Hepatocyte (in vitro differentiated cells): ENCODE measurements around the gene F13A1. TPM values are rescaled to one million over a fixed set of nuclear protein-coding genes. Genes with fewer than 3 reads are reported as not detected.

ENCODE experiments used
- DNase-seq: peaks from one replicate; pipeline ENCODE4 v3.0.0-alpha.2; 2016; ENCODE audit warnings: low spot score
- H2AFZ ChIP-seq: fragments of 200-600 bp; sonication (generic); 2 replicates; pipeline ENCODE4 v1.6.0; 2016; ENCODE audit warnings: antibody characterized with exemption, mild to moderate bottlenecking
- H3K27ac ChIP-seq: fragments of 200-600 bp; sonication (generic); 2 replicates; pipeline ENCODE4 v1.5.1; 2016; ENCODE audit warnings: mild to moderate bottlenecking
- H3K27me3 ChIP-seq: fragments of 200-600 bp; sonication (generic); 2 replicates; pipeline ENCODE4 v1.6.1; 2016
- H3K36me3 ChIP-seq: fragments of 200-600 bp; sonication (generic); replicated peaks from 2 replicates; pipeline ENCODE4 v1.5.1; 2016; ENCODE audit warnings: low read depth; ENCODE audit not compliant: insufficient read depth
- H3K4me1 ChIP-seq: fragments of 200-600 bp; sonication (generic); 2 replicates; pipeline ENCODE4 v1.5.1; 2016; ENCODE audit warnings: mild to moderate bottlenecking, moderate library complexity; ENCODE audit not compliant: insufficient read depth
- H3K4me2 ChIP-seq: fragments of 200-600 bp; sonication (generic); 2 replicates; pipeline ENCODE4 v1.6.0; 2016
- H3K4me3 ChIP-seq: fragments of 200-600 bp; sonication (generic); 2 replicates; pipeline ENCODE4 v1.5.1; 2016; ENCODE audit warnings: mild to moderate bottlenecking
- H3K79me2 ChIP-seq: fragments of 200-600 bp; sonication (generic); 2 replicates; pipeline ENCODE4 v1.6.0; 2017; ENCODE audit warnings: mild to moderate bottlenecking
- H3K9me2 ChIP-seq: fragments of 200-600 bp; sonication (generic); replicated peaks from 2 replicates; pipeline ENCODE4 v1.6.0; 2017; ENCODE audit warnings: mild to moderate bottlenecking; ENCODE audit not compliant: insufficient read depth
- H3K9me3 ChIP-seq: fragments of 200-600 bp; sonication (generic); 2 replicates; pipeline ENCODE4 v1.5.1; 2016; ENCODE audit warnings: low read depth, mild to moderate bottlenecking
- H4K20me1 ChIP-seq: fragments of 200-600 bp; sonication (generic); 2 replicates; pipeline ENCODE4 v1.6.0; 2016; ENCODE audit warnings: mild to moderate bottlenecking; ENCODE audit not compliant: insufficient read depth, poor library complexity, severe bottlenecking
- EZH2 ChIP-seq: fragments of 200-600 bp; sonication (generic); IDR thresholded peaks from 2 replicates; pipeline ENCODE4 v1.6.1; 2016; ENCODE audit warnings: antibody characterized with exemption, mild to moderate bottlenecking, borderline replicate concordance
- EZH2phosphoT487 ChIP-seq: fragments of 200-600 bp; sonication (generic); IDR thresholded peaks from one replicate; pipeline ENCODE4 v1.6.1; 2018; ENCODE audit warnings: antibody characterized with exemption, mild to moderate bottlenecking, low read depth, moderate library complexity; ENCODE audit not compliant: unreplicated experiment, severe bottlenecking
- WGBS: methylation state at CpG from one replicate; pipeline ENCODE4 v1.1.6; 2016; ENCODE audit warnings: low lambda C conversion rate; ENCODE audit errors: missing lambda C conversion rate; 5-methylcytosine and 5-hydroxymethylcytosine counted together
- polyA plus RNA-seq: library from polyadenylated mRNA; unstranded; fragments of >200 nt; fragmentation: Nextera tagmentation; extraction: Ambion mirVana; gene quantifications from 2 replicates; pipeline ENCODE4 v1.2.1, GENCODE V29; 2016
- total RNA-seq: library from RNA; depleted of rRNA; stranded (reverse); fragments of >200 nt; gene quantifications from 2 replicates; pipeline ENCODE4 v1.2.3, GENCODE V29; 2014
- TF ChIP-seq, protein P1 (sequence below): fragments of 200-600 bp; sonication (generic); IDR thresholded peaks from 2 replicates; pipeline ENCODE4 v1.5.1; 2016; ENCODE audit warnings: antibody characterized with exemption, mild to moderate bottlenecking; ENCODE audit not compliant: poor library complexity

F13A1 gene
- total and polyA plus RNA-seq, 2 experiments from 2014 or later = 3.7 to 8.5 TPM

DNA sequence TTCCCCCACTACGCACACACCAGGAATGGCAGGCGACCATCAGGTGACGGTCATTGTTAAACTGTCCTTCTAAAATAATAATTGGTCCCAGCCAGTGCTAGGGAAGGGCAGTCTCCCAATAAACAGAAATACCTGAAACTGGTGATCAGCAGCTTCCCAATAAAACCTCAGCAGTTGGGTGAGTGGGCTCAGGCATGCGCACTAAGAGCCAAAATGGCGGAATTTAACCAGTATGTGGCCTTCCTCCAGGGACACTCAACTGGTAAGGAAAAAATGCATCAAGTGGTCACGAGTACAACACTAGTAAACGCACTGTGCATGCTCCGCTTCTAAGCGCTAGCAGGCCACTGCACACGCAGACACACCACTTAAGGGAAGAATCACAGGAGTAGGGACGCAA is 34.8 kb downstream of the F13A1 start:
- 97% methylated on average over 11 of the region's 11 CpGs for WGBS
- no peak overlapping the region for H3K4me2 ChIP-seq

DNA sequence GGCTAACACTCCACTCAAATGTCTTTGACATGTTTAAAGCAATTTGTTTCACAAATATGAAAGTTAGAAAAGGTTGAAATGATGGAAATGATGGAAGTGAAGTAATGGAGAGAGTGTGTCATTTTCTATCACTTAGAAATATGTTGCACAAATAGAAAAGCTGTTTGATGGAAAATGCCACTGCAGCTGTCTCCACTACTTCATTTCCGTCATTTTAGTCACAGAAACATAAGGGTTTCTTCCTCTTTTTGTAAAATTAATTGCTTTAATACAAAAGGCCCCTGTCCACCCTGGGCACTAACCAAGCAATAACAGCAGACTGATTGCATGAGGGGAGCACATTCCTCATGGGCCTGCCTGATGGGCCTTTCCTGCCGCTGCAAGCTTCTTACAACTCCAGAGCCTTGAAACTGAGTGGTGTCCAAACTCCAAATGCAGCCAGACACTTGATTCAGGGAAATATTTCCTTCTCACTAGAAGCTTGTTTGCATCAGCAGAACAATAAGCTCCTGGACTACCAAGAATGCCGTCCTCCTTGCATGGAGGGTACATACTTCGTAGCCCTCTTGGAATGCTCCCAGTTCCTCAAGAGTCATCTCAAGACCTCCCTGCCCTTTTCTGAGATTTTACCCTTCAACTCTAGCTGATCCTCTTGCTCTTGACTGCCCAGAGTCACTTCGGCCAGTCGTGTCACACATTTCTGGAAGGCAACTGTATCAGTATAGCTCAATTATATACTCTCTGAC is 36.1 kb downstream of the F13A1 start:
- DNase-seq = no peak
- H3K4me2 ChIP-seq = no peak overlapping the region

More for the DNA sequence above, 34.8 kb downstream of the F13A1 start:
- Histone ChIP-seq H3K9me3 (no peaks in the 10 kb centered on the region), H3K36me3 (no peaks in the 10 kb centered on the region), H3K4me3 (no peak overlapping the region), H3K27me3 (no peaks in the 10 kb centered on the region), H4K20me1 (no peaks in the 10 kb centered on the region), H3K4me1 (no peaks in the 10 kb centered on the region), H3K27ac (no peak overlapping the region), H3K79me2 (no peaks in the 10 kb centered on the region), H3K9me2 (no peaks in the 10 kb centered on the region), H2AFZ (no peak overlapping the region)
- TF ChIP-seq, protein P1, sequence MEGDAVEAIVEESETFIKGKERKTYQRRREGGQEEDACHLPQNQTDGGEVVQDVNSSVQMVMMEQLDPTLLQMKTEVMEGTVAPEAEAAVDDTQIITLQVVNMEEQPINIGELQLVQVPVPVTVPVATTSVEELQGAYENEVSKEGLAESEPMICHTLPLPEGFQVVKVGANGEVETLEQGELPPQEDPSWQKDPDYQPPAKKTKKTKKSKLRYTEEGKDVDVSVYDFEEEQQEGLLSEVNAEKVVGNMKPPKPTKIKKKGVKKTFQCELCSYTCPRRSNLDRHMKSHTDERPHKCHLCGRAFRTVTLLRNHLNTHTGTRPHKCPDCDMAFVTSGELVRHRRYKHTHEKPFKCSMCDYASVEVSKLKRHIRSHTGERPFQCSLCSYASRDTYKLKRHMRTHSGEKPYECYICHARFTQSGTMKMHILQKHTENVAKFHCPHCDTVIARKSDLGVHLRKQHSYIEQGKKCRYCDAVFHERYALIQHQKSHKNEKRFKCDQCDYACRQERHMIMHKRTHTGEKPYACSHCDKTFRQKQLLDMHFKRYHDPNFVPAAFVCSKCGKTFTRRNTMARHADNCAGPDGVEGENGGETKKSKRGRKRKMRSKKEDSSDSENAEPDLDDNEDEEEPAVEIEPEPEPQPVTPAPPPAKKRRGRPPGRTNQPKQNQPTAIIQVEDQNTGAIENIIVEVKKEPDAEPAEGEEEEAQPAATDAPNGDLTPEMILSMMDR = no peak
- TF ChIP-seq EZH2phosphoT487 (no peak), EZH2 (no peak)
- no peak for DNase-seq

DNA sequence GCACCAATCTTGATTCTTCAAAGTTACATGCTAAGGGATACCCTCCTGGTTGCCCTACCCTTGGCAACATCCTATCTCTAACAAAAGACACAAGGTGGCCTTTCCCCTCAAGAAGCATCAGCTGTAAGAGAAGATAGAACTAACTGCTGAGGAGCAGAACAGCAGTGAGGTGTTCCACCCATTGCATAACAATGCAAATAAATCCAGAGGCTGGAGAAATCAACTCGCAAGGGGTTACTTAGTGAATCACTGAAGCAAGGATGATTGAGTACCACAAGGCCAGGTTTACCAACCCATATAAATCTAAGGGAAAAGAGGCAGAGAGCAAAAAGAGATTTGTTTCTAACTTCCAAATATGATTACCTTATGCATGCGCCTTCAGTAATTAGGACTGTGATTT is 36.7 kb downstream of the F13A1 start:
- no peak overlapping the region for H2AFZ ChIP-seq
- H3K9me2 ChIP-seq = no peaks in the 10 kb centered on the region
- no peak overlapping the region for H3K4me3 ChIP-seq
- H3K27ac ChIP-seq = no peak overlapping the region
- H3K4me2 ChIP-seq = no peak overlapping the region
- no peaks in the 10 kb centered on the region for H3K36me3 ChIP-seq
- TF ChIP-seq, protein P1 = no peak
- TF ChIP-seq EZH2phosphoT487 (no peak), EZH2 (no peak)
- no peaks in the 10 kb centered on the region for H4K20me1 ChIP-seq
- no peaks in the 10 kb centered on the region for H3K27me3 ChIP-seq
- H3K9me3 ChIP-seq = no peaks in the 10 kb centered on the region
- no peak for DNase-seq
- H3K79me2 ChIP-seq = no peaks in the 10 kb centered on the region
- no peaks in the 10 kb centered on the region for H3K4me1 ChIP-seq
- WGBS = 93% methylated on average over 2 of the region's 2 CpGs

More for the DNA sequence above, 36.1 kb downstream of the F13A1 start:
- Histone ChIP-seq H3K27me3 (no peaks in the 10 kb centered on the region), H3K4me1 (no peaks in the 10 kb centered on the region), H3K4me3 (no peak overlapping the region), H3K27ac (no peak overlapping the region), H4K20me1 (no peaks in the 10 kb centered on the region), H2AFZ (no peak overlapping the region), H3K79me2 (no peaks in the 10 kb centered on the region), H3K9me3 (no peaks in the 10 kb centered on the region), H3K36me3 (no peaks in the 10 kb centered on the region), H3K9me2 (no peaks in the 10 kb centered on the region)
- TF ChIP-seq, protein P1 = no peak
- TF ChIP-seq EZH2phosphoT487 = no peak
- no peak for TF ChIP-seq EZH2
- WGBS = 90% methylated on average over 6 of the region's 6 CpGs
